ENCODE results near the gene RAB10.
"Not testable (repeated sequence)": the region's sequence is repeated elsewhere in the genome, so short reads cannot be mapped to it uniquely, and the experiment has no call there.

RAB10 gene

DNA sequence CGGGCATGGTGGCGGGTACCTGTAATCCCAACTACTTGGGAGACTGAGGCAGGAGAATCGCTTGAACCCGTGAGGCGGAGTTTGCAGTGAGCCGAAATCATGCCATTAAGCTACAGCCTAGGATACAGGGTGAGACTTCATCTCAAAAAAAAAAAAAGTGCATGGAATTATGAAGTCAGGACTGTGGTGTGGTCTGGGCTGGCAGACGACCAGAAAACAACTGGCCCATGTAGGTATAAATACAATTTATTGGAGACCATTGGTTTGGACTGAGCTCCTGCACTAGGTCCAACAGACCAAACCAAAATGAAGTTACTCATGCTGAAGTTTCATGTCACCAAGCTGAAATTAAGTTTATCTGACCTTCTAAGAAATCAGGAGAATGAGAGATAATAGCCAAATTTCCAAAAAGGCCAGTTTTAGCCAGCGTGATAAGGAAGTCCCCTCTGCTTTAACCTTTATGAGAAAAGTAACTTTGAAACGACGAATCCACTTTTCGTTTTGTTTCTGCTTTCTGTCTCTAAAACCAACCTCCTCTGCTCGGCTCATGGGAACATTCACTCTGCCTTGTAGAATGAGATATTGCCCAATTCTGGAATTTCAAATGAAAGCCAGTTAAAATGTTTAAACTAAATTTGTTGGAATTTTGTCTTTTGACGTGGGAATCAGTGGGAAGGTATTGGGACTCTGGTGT, 17.7 kb upstream of the RAB10 start:
- DNase-seq (ENCODE audit: low read depth in 2 of 2): no peak

DNA sequence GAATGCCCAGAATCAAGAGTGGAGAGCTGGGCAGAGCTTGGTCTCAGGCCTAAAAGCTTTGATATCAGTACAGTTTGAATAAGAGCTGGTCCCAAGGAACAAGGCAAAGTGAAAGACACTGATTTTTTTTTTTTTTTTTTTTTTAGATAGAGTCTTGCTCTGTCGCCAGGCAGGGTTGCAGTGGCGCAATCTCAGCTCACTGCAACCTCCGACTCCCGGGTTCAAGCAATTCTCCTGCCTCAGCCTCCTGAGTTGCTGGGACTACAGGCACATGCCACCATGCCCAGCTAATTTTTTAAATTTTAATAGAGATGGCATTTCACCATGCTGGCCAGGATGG, 17.2 kb upstream of the RAB10 start:
- DNase-seq (ENCODE audit: low read depth in 2 of 2): not testable (repeated sequence)

DNA sequence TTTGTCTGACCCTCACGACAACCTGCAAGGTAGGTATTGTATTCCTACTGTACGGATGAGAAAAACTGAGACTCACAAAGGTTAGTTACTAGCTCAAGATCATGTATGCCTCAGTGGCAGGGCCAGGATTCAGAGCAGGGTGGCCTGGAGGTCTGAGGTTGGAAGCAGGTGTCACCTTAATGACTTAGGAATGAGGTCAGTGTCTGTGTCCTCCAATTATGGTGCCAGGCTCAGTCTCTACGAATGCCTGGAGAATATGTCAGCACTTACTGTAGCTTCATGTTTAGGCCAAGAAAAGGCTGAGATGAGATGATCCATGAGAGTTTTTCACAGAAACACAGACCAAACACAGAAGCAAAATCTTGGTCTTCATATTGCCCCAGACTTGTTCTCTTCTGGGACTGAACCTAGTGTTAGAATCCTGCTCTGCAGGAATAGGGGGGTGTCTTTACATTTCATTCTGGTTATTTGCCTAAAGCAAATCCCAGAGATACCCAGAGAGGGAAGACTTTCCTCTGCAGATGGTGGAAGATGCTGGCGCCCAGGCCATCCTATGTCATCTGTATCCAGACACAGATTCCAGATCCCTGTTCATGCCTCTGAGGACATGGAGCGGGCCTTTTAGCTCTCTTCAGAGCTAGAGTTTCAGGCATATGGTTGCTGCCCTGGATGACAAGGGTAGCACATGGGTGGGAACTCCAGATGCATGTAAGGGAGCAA, 16.3 kb upstream of the RAB10 start:
- no peak for DNase-seq (ENCODE audit: low read depth in 2 of 2)

DNA sequence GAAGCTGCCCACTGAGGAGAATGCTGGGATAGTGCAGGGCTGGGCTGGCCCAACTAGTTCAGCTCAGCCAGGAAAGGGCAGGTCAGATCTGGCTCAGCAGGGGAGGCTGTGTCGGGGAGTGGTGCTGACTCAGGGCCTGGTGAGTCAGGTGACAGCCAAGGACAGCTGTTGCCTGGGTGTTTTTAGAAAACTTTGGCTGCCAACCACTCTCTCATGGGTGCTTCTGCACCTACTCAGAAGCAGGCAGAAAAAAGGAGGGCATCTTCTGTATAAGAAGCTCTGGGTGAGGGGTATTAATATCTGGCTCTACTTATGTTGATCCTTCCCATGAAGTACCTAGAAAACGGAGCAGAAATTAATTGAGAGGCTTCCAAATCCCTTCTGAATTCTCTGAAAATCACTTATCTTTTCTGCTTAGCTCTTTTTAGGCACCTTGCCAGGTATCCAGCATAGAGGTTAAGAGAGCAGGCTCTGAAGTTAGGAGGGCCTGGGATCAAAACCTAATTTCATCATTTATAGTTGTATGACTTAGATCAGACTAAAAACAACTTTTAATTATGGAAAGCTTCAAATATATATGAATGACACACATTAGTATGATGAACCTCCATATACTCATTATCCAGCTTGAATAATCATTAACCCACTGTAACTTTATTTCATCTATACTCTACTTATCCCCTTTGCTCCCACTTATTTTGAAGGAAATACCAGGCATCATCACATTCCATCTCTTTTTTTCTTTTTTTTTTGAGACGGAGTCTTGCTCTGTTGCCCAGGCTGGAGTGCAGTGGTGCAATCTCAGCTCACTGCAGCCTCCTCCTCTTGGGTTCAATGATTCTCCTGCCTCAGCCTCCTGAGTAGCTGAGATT, 15.5 kb upstream of the RAB10 start:
- DNase-seq (ENCODE audit: low read depth in 2 of 2): peak in 1 of 2 donors; percentile 14

DNA sequence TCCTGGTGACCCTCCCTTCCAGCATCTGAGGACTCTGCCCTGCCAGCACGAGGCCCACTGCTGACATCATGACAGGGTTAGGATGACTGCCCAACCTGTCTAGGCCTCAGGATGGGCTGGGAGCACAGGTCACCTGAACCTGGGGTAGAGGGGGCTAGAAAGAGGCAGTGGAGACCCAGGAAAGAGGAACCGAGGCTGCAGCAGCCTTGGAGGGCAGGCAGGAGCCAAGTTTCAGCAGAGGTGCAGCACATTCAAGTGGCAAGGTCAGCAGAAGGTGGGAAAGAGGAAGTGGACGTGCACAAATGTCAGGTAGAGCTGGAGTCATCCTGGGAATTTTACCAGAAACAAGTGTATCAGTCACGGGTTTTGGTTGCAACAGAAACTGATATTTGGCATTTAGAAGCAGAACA, 13.6 kb upstream of the RAB10 start:
- DNase-seq (ENCODE audit: low read depth in 2 of 2): no peak

DNA sequence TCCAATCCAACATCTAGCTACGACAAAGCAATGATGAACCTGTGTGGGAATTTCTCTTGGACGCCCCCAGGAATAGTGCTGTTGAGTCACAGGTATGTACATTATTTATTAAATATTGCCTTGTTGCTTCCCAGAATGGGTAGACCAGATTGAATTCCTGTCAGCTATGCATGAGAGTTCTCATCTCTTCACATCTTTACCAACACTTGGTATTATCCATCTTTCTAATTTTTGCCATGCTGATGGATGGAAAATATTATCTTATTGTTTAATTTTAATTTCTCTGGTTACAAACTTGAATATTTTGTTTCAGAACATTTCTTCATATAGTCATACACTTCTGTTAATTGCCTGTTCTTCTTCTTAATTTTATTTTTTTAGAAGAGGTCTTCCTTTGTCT, 9.6 kb upstream of the RAB10 start:
- DNase-seq (ENCODE audit: low read depth in 2 of 2): no peak

DNA sequence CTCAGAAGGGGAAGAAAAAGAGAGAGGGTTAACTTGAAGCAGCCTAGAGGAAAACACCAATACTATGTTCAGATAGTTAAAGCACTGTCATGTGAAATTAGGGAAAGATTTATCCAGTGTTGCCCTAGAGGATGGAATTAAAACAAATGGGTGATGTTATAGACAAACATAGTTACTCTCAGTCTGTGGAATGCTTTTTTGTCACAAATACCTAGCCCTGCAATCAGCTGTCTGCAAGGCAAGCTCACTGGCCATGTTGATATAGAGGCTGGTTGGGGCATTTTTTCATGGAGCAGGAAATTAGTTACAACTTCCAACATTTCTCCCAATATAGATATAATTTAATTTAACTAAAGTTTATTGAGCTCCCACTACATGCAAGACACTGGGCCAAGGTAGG, 8.4 kb upstream of the RAB10 start:
- DNase-seq (ENCODE audit: low read depth in 2 of 2): no peak

DNA sequence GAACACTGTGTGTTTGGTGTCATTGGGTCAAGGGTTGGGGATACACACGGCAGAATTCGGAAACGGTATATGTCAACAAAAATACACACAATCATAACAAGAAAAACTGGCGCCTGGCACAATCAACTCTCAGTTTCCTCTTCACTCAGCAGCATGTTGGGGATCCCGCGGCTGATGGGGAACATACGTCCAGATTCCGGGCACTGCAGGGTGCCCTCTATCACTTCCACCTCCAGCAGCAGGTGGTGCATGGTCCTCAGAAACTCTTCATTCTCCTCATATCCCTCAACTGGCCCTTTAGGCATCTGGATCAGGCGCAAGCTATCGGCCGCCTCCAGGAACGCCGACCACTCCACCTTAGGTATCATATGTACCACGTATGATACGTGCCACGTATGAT, 5.8 kb upstream of the RAB10 start:
- not testable (repeated sequence) for DNase-seq (ENCODE audit: low read depth in 2 of 2)

DNA sequence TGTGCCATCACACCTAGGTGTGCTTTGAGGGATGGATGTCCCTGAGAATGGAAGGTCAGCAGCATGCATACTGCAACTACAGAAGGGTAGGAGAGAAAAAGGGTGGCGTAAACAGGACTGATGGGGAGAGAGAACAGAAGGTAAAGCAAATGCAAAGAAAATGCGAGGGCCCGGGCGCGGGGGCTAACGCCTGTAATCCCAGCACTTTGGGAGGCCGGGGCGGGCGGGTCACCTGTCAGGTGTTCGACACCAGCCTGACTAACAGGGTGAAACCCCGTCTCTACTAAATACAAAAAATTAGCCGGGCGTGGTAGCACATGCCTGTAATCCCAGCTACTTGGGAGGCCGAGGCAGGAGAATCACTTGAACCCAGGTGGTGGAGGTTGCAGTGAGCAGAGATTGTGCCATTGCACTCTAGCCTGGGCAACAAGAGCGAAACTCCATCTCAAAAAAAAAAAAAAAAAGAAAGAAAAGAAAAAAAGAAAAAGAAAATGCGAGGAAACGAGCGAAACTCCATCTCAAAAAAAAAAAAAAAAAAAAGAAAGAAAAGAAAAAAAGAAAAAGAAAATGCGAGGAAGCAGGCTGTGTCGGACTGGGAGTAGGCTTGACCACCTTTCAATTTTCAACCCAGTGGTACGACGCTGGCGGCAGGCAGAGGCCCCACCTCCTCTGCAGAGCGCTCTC, 1.2 kb upstream of the RAB10 start:
- DNase-seq (ENCODE audit: low read depth in 2 of 2): not testable (repeated sequence)

DNA sequence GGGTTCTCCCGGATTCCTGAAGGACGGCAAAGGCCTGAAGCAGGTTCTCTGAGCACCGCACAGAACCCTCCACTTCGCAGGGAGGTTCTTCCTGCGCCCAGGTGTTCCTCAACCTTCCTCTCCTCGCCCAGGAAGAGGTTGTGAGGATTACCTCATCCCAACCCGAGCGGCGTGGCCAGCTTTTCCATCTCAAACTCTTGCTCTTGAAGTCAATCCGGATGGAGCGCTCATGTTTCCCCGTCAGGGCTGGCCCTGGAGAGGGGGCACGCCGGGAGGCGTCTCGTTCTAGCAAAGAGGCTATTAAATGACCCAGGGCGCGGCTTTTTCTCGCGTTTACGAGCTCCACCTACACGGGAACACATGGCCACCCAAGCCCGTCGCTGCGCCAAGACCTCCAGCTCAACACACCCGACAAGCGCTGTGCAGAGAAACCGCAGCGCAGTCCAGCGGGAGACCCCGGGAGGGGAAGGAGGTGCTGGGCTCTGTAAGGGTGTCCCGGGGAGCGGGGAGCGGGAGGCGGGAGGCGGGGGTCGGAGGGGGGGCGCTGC, 540 bp upstream of the RAB10 start:
- no peak for DNase-seq (ENCODE audit: low read depth in 2 of 2)

DNA sequence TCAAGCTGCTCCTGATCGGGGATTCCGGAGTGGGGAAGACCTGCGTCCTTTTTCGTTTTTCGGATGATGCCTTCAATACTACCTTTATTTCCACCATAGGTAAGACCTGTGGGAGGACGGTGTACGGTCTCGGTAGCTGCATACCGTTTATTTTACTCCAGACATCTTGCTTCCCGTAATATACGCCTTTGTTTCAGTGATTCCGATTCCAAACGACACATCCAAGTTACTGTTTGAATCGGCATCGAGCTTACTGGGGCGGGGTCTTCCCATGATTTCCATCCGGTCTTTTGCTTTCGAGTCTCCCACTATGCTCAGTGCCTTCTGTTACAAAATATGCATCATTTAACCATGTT, 731 bp downstream of the RAB10 start:
- DNase-seq (ENCODE audit: low read depth in 2 of 2): peak in 1 of 2 donors; percentile 4

DNA sequence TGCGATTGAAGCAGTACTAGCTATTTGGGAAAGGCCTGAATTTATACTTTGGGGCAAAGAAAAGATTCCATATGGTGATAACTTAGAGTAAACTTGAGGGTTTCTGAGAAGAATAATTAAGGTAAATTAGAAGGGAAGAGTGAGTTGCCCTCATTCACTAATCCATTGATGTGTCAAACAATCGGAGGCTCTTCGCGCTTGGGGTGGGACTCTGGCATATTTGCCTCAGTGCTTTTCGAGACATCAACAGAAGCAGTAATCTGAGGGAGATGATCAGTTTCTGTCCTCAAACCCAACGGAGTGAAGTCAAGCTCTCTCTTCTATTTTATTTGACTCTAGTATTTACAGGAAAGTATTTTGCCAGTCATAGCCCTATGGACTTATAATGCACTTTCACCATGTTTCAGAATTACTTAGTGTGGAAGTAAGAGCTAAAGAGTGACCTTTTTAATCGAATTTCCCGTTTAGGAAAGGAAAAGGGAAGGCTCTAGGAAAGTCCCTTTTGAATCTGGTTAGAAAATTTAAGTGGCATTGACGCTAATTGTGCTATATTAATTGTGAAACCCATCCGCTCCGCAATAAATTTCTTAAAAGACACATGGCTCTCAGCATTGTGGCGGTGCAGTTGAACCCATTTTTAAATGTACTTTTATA, 1.3 kb downstream of the RAB10 start:
- no peak for DNase-seq (ENCODE audit: low read depth in 2 of 2)

DNA sequence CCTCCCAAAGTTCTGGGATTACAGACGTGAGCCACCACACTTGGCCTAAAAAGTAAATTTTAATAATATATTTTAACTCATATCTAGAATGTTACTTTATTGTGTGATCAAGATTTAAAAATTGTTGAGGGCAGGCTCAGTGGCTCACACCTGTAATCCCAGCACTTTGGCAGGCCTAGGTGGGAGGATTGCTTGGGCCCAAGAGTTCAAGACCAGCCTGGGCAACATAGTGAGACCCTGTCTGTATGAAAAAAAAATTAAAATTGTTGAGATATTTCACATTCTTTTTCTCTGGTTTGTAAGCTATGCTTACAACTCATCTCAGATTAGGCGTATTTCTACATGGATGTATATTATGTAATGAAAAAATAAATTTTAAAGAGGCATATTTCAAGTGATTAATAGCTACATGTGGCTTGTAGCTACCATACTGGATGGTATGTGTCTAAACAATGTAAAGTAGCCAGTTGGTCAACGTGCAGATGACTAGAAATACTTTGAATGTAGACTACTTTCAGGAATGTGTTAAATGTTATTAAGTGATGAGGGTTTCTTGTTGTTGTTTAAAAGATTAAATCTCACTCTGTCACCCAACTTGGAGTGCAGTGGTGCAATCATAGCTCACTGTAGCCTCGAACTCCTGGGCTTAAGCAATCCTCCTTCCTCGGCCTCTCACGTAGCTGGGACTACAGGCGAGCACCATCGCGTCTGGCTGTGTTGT, 5.9 kb downstream of the RAB10 start:
- no peak for DNase-seq (ENCODE audit: low read depth in 2 of 2)

DNA sequence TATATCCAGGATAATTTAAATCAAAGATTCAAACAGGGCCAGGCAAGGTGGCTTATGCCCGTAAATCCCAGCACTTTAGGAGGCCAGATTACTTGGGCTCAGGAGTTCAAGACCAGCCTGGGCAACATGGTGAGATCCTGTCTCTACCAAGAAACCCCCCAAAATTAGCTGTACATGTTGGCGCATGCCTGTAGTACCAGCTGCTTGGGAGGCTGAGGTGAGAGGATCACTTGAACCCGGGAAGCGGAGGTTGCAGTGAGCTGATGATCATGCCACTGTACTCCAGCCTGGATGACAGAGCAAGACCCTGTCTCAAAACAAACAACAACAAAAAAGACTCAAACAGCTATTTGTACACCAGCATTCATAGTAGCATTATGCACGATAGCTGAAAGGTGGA, 9.2 kb downstream of the RAB10 start:
- DNase-seq (ENCODE audit: low read depth in 2 of 2): no peak

DNA sequence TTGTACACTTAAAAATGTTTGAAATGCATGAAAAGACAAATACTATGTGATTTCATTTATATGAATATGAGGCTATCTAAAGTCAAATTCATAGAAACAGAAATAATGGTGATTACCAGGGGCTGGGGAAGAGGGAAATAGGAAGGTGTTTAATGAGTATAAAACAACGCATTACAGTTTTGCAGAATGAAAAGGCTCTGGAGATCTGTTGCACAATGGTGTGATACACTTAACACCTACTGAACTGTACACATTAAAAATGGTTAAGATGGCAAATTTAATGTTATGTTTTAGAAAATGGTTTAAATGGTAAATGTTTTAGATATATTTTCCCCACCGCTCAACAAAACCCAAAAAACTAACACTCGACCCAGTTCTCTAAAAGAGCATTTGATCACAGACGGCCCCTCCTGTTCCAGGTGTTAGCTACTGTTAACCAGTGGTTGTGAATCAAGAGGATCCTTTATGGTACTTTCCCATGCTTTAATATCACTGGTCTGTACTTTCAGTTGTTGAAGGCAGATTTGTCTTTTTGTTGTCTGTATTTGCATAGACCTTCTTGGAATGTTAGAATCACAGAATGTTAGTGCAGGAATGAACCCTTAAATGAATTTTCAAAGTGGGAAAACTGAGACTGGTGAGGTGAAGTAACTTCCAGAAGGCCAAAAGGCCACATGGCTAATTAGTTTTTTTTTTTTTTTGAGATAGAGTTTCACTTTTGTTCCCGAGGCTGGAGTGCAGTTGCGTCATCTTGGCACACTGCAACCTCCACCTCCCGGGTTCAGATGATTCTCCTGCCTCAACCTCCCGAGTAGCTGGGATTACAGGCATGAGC, 10.2 kb downstream of the RAB10 start:
- DNase-seq (ENCODE audit: low read depth in 2 of 2): no peak

DNA sequence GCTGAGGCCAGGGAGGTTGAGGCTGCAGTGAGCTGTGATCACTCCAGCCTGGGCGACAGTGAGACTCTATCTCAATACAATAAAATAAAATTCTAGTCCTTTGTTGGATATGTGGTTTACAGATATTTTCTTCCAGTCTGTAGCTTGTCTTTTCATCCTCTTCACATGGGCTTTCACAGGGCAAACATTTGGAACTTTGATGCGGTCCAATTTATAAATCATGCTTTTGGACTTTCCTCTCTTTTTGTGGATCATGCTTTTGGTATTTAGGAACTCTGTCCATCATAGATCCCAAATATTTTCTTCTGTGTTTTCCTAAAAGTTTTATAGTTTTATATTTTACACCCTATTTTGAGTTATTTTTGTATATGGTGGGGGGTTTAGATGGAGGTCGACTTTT, 14.9 kb downstream of the RAB10 start:
- DNase-seq (ENCODE audit: low read depth in 2 of 2): no peak

DNA sequence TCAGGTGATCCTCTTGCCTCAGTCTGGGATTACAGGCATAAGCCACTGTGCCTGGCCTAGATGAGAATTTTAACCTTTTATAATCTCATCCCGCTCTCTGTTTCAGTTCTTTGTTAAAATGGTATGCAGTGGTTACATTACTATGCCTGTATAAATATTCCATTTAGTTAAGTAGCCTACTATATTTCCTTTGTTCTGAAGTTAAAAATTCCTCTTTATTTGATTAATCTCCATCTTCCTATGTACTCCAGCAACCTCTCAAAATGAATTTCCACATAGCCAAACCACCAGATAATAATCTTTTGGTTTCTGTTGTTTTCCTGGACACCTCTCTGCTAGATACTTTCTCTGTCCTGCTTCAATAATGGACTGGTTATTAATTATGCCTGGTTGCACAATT, 15.8 kb downstream of the RAB10 start:
- DNase-seq (ENCODE audit: low read depth in 2 of 2): no peak

DNA sequence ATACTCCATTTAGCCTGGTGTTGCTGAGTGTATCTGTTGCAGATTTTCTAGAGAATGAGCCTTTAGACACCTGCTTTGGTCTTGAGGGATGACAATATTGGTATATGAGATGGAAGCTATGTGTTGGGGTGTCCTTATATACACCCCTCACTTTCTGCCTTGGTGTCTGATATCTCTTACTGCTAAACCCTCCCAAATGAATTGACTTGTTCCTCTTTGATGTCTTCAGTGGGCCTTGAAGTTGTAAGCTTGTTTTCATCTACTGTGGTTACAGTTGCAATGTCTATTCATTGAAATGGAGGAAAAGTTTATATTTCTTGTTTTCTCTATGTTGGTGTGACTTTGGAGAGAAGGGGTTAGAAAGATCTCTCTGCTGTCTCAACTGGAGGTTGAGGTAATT, 18.9 kb downstream of the RAB10 start:
- no peak for DNase-seq (ENCODE audit: low read depth in 2 of 2)

DNA sequence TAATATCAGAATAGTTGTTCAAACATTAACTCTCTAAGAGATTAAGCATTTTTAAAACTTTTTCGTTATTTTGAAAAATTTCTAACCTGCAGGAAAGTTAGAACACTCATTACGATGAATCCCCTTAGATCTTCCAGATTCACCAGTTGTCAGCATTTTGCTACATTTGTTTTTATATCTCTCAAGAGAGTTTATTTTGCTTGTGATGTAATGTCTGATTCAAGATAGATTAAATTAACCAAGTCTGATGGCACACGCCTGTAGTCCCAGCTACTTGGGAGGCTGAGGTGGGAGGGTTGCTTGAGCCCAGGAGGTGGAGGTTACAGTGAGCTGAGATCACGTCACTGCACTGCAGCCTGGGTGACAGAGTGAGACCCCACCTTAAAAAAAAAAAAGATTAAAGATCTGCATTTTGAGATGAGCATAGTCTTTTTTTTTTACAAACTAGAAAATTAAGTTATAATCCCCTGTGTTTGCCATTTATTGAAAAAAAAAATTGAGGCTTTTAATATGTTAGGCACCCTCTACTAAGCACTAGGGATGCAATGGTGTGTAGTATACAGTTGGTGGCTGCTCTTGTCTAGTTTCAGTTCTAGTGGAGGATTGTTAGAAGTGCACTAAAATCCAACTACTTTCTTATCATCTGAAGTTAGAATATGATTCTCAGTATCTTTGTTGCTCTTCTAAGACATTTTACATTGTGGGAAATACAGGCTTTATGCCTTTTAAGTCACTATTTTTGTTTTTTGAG, 20.9 kb downstream of the RAB10 start:
- no peak for DNase-seq (ENCODE audit: low read depth in 2 of 2)
